GM12878 (cell line): ENCODE data around the gene MYO18B. TPM values are rescaled to one million over a fixed set of nuclear protein-coding genes. Genes with fewer than 3 reads are reported as not detected.

Source experiments
- GATAD2B ChIP-seq: fragments of 450-650 bp; conservative IDR thresholded peaks from 2 replicates; pipeline ENCODE4 v1.6.1; 2017; ENCODE audit warnings: low read depth, mild to moderate bottlenecking, moderate library complexity
- RUNX3 ChIP-seq: IDR thresholded peaks from 2 replicates; pipeline ENCODE4 v1.6.1; 2012; ENCODE audit warnings: low read length, inconsistent platforms
- SUZ12 ChIP-seq: fragments of 200-600 bp; sonication (generic); IDR thresholded peaks from one replicate; pipeline ENCODE4 v1.6.1; 2018; ENCODE audit warnings: antibody characterized with exemption, mild to moderate bottlenecking; ENCODE audit not compliant: unreplicated experiment
- ZBTB40 ChIP-seq: fragments of 450-650 bp; IDR thresholded peaks from 2 replicates; pipeline ENCODE4 v1.6.1; 2016; ENCODE audit warnings: mild to moderate bottlenecking, moderate library complexity, borderline replicate concordance
- polyA plus RNA-seq, 11 experiments: library from polyadenylated mRNA; depleted of rRNA in 4 of 11; unstranded in 6 of 11; stranded (reverse) in 5 of 11; fragments of >200 nt; fragmentation: Nextera tagmentation in 4 of 11; fragmentation: Illumina TruSeq in 1 of 11; extraction: Ambion mirVana in 4 of 11; extraction: Trizol in 1 of 11; gene quantifications; 1 replicate in 1 of 11; 2 replicates in 10 of 11; pipeline versions ENCODE4 v1.2.1 to v1.2.3, GENCODE V29; 2011 to 2016; ENCODE audit warnings: inconsistent platforms in 2 of 11, missing spikeins in 2 of 11, low read depth in 1 of 11
- total RNA-seq, 4 experiments: library from RNA; depleted of rRNA in 3 of 4; stranded (reverse); fragments of >200 nt in 3 of 4; fragmentation: Illumina TruSeq in 1 of 4; extraction: Trizol in 1 of 4; gene quantifications; 2 replicates each; pipeline versions ENCODE4 v1.2.1 to v1.2.3, GENCODE V29; 2013 to 2021
- TF ChIP-seq, protein P1 (sequence below): fragments of 450-650 bp; IDR thresholded peaks from 2 replicates; pipeline ENCODE4 v1.6.1; 2017; ENCODE audit warnings: mild to moderate bottlenecking, moderate library complexity

The MYO18B gene
- total and polyA plus RNA-seq, 10 of the 15 experiments (the other 5 are each of a cell fraction or from before 2014, with no cell fraction given) = 0.05 to 2.1 (median 0.51) TPM; not detected in 1

DNA sequence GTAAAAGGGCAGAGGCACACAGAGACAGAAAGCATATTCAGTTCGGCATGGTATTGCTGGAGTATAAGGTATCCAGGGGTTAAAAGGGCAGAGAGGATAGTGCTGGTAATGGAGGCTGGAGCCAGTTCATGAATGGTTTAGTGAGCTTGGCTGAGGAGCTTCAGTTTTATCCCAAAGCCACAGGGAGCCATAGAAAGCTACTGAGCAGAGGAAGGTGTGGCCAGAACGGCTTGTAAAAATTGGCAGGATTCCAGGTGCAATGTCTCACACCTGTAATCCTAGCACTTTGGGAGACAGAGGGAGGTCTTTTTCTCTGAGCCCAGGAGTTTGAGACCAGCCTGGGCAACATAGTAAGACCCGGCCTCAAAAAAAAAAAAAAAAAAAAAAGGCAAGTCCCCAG, 186.1 kb downstream of the MYO18B start (continued):
- TF ChIP-seq, protein P1, sequence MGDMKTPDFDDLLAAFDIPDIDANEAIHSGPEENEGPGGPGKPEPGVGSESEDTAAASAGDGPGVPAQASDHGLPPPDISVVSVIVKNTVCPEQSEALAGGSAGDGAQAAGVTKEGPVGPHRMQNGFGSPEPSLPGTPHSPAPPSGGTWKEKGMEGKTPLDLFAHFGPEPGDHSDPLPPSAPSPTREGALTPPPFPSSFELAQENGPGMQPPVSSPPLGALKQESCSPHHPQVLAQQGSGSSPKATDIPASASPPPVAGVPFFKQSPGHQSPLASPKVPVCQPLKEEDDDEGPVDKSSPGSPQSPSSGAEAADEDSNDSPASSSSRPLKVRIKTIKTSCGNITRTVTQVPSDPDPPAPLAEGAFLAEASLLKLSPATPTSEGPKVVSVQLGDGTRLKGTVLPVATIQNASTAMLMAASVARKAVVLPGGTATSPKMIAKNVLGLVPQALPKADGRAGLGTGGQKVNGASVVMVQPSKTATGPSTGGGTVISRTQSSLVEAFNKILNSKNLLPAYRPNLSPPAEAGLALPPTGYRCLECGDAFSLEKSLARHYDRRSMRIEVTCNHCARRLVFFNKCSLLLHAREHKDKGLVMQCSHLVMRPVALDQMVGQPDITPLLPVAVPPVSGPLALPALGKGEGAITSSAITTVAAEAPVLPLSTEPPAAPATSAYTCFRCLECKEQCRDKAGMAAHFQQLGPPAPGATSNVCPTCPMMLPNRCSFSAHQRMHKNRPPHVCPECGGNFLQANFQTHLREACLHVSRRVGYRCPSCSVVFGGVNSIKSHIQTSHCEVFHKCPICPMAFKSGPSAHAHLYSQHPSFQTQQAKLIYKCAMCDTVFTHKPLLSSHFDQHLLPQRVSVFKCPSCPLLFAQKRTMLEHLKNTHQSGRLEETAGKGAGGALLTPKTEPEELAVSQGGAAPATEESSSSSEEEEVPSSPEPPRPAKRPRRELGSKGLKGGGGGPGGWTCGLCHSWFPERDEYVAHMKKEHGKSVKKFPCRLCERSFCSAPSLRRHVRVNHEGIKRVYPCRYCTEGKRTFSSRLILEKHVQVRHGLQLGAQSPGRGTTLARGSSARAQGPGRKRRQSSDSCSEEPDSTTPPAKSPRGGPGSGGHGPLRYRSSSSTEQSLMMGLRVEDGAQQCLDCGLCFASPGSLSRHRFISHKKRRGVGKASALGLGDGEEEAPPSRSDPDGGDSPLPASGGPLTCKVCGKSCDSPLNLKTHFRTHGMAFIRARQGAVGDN = no peak
- no peak for TF ChIP-seq SUZ12
- TF ChIP-seq RUNX3 = no peak
- TF ChIP-seq GATAD2B = no peak
- TF ChIP-seq ZBTB40 = no peak
- TF ChIP-seq, all 136 proteins: peak for 0
